Activated CD8-positive, alpha-beta memory T cell treated with anti-CD3 and anti-CD28 coated beads for 1 hour (primary cell): Measurements from ENCODE around the gene KDM4B.

Experiments
- DNase-seq, 2 donors: peaks; one replicate each; pipeline ENCODE4 v3.0.0-alpha.2; 2020; ENCODE audit warnings: low read depth in 1 of 2; ENCODE audit errors: extremely low read depth in 1 of 2

The KDM4B gene

DNA sequence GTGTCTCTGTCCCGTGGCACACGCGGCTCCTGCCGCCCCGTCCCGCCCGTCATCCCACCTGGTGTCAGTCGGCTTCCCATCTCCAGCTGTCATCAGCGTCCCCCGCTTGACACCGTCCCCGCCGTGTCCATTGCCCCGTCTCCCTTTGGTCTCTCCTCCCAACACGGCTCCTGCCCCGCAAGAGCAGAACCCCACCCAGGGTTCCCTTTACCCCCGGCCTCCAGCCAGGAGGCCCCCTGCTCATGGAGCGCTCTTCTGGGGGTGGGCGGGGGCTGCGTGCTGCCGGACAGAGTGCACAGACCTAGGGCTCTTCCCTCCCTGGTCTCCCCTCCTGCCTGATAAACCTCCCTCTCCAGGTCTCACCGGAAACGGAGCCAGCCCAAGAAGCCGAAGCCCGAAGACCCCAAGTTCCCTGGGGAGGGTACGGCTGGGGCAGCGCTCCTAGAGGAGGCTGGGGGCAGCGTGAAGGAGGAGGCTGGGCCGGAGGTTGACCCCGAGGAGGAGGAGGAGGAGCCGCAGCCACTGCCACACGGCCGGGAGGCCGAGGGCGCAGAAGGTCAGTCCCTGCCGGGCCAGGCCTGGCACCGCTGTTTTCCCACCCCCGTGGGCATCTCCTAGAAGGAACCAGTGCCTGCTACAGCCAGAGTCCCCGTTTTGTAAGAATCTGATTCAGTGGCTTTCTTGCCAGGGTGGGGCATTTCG lies 150.5 kb downstream of the KDM4B start:
- no peak for DNase-seq

DNA sequence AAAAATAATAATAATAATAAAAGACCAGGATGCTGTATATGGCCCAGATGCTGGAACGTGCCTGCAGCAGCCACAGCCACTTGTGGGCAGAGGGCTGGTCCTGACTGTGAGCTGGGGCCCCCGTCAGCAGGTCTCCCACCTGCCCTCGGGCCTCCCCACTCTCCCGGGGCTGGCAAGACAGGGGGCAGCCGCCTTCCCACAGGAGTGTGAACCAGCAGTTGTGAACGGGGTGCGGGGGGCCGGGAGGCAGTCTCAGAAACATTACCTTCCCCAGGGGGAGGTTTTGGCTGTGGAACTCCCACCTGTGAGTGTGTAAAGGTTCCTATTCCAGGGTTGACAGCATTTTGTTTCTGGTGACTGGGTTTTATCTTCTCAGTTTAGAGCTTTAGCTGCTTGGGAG lies 151.4 kb downstream of the KDM4B start:
- DNase-seq, result no peak

DNA sequence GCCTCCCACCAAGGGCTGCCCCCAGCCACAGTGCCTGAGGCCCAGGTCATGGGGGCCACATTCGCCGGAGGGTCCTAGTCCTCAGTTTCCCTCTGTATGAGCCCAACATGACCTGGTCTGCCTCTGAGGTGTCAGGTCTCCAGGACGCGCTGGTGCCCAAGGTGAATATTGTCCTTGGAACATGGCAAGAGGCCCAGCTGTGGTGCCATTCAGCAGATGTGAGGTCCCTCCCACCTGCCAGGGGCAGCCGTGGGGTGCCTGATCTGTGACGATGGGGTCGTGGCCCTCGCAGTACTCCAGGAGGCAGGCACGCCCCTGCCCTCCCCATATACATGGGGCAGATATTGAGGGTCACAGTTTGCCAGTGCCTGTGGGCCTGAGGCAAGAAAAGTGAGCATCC lies 151.9 kb downstream of the KDM4B start:
- no peak for DNase-seq

DNA sequence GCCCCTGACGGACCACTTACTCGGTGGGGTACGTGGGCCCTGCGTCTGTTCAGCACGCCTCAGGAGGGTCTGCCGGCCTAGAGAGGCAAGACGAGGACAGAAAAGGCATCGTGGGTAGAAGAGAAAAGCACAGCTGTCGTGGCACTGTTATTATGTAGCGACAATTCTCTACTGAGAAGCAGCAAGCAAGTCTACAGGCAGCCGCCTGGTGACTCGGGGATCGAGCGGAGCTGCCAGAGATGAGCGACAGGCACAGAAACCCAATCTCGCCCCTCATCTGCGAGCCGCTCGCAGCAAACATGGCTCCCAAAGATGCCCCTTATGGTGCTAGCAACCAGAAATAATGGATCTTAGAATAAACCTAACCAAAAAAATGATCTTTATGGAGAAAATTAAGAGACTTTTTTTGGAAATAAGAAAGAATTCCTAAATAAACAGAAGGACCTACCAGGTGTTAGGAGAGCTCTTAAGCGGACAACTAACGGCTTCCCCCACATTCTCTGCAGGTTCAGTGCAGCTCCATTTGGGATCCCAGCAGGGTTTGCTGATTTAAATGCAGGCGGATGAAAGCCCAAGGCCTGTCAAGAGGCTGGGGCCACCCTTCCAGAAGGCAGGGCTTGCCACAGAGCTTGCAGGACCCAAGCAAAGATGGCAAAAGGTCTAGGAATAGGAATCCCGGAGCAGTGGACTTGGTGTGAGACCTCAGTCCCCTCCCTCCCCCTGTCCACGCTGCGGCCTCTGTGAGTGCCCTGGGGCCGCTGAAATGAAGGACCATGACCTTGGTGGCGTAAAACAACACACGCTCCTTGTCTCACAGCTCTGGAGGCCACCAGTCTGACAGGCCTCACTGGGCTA lies 152.6 kb downstream of the KDM4B start:
- no peak for DNase-seq

DNA sequence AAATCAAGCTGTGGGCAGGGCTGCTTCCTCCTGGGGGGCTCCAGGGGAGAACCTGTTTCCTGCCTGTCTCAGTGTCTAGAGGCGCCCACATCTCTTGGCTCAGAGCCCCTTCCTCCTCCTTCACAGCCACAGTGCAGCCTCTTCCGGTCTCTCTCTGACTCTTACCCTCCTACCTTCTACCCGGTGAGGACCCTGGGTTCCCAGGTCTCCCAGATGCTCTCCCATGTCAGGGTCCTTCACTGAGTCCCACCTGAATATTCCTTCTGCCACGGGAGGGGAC lies 153.1 kb downstream of the KDM4B start:
- DNase-seq, result no peak

DNA sequence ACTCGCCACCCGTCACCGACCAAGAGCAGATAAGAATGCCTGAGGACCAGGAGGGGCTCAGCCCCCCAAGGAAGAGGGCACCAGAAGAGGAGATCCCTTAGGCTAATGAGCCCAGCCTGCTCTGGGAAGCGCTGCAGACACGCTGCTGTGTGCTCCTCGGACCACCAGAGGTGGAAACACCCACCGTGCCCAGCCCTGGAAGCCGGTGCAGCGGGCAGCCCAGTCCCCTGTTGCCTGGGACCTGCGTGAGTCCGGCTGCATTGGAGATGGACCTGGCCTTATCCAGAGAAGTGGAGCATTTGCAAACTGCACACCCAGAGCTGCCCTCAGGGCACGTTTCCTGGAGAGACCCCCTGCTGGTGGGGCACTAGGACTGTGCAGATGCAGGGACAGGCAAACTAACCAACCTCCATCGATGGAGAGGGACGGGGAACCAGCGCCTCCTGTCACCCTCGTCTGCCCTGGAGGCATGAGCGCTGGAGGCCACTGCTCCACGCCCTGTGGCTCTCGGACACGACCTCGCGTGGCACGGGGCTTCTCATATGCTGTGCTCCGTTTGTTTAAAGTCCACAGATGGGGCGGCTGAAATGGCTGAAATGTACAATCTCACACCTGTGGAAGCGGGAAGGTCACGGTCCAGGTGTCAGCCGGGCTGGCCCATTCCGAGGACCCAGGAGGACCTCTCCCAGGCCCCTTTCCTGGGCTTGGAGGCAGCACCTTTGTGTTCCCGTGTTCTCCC lies 153.9 kb downstream of the KDM4B start:
- no peak for DNase-seq

DNA sequence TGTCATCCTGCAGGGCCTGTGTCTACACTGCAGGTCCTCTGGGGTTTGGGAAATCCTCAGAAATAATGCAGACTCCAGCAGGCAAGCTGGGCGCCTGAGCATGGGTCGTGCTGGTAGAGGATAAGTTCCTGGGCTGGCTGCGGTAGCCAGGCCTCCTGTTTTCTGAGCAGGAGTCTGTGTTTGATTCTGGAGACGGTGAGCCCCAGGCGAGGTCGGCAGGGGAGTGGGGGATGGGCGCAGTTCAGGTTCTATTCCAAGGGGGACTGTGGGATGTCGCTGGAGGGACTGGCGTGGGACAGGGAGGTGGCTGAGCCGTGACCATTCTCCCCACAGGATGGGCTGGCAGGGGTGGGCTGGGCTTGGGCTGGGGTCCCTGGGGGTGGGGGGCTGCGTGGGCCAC lies 154.7 kb downstream of the KDM4B start:
- no peak for DNase-seq

DNA sequence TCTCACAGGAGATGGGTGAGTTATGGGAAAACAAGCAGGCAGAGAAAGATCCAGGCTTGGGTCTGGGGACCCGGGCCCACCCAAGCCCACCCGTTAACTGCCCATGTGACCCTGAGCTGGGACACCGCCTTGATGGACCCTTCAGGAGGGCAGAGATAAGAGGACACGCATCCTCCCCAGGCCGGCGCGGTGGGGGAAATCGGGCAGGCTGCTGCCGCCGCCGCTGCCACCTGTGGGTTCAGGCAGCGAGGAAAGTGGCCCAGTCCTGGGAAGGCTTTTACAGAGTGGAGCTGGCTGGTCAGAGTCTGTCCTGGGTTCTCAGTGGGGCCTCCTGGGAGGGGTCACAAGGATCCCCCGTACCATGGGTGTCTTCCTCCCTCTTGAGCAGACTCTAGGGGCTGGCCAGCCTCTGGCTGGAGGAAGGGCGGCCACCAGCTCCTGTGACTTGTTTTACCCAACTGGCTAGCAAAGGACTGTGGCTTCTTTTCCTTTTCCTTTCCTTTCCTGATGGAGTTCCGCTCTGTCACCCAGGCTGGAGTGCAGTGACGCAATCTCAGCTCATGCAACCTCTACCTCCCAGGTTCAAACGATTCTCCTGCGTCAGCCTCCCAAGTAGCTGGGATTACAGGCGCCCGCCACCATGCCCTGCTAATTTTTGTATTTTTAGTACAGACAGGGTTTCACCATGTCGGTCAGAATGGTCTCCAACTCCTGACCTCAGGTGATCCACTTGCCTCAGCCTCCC lies 155.4 kb downstream of the KDM4B start:
- DNase-seq, result no peak

DNA sequence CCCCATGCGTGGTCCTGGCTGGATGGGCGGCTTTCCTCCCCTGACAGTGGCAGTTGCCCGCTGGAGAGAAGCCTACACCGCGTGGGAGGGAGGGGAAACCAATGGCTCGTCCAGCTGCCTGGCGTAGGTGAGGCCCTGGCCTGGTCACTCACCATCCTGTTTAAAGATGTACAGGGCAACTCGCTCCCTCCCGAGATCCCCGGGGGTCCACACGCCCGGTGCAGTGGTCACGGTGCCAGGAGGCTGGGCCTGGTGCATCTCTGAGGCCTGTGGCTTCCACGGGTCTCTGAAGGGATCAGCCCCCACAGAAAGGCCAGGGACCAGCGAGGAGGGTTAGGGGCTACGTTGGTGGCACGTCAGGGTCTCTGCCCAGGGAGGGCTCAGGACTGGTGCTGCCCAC lies 156.5 kb downstream of the KDM4B start:
- no peak for DNase-seq

DNA sequence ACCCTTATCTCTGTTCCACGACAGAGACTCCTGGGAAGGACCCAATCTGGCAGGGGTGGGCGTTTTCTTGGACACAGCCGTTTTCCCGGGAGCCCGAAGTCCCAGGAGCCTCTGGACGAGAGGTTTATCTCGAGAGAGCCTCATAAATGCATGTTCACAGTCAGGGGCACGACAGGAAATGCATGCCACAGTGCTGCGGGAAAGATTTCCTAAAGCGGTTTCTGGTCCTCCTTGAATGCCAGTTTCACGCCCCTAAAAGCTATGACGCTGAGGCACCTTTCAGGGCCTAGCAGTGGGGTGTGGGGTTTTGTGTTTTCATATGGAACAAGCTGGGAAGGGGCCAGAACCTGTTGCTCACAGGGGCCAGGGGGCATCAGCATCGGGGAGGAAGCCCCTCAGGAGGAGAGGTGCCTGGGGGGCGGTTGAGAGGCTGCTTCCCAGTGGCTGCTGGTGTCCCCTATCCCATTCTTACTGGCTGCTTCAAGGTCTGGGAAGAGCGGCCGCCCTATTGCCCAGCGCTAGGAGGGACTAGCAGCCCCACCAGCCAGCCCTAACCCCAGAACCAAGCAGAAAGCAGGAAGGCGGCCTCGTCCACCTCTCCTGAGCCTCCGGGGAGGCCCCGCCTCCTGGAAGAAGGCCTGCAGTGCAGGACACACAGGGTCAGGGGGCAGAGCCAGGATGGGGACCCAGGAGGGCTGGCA lies 157.0 kb downstream of the KDM4B start:
- no peak for DNase-seq

DNA sequence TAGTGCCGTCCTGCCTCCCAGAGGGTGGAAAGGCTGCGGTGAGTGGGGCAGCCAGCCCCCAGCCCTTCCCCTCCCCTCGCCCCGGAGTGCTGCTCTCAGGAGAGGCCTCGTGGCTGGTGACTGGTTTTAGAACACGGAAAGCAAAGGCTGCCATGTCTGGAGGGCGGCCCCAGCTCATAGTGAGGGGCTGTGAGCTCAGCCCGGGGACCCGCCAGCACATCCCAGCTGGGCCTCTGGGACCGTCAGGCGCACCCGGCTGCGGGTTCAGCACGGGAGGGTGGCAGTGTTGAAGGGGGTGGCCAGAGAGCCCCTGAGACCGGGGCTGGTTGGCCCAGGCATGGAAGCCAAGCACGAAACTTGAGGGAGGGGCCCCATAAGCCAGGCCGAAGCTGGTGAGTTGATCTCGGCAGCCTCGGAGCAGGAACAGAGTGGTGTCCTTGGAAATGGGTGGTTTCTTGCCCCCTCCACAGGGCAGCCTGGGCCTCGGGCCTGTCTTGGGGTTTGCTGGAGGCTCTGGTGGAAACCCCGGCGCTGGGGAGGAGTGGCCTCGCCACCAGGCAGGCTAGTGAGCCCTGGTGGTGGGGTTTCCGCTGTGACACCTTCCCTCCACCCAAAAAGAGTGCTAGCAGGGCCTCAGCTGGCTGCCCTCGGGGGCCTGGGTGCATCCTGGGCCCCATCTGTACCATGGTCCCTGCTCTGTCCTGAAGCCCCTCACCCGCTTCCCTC lies 157.7 kb downstream of the KDM4B start:
- DNase-seq, result no peak

DNA sequence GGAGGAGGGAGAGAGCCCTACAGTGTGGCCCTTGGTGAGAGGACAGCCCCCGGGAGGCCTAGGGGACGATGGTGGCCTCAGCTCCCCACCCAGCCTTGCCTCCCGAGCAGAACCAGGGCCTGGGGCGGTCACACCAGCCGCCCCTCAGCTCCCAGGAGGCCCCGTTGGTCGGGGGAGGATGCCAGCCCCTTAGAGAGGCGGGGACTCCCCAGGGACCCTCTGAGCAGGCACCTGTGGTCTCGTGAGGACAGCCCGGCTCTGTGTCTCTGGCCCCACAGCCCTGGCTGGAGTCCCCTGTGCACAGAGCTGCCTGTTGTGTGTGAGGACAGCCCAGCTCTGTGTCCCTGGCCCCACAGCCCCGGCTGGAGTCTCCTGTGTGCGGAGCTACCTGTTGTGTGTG lies 158.8 kb downstream of the KDM4B start:
- no peak for DNase-seq

DNA sequence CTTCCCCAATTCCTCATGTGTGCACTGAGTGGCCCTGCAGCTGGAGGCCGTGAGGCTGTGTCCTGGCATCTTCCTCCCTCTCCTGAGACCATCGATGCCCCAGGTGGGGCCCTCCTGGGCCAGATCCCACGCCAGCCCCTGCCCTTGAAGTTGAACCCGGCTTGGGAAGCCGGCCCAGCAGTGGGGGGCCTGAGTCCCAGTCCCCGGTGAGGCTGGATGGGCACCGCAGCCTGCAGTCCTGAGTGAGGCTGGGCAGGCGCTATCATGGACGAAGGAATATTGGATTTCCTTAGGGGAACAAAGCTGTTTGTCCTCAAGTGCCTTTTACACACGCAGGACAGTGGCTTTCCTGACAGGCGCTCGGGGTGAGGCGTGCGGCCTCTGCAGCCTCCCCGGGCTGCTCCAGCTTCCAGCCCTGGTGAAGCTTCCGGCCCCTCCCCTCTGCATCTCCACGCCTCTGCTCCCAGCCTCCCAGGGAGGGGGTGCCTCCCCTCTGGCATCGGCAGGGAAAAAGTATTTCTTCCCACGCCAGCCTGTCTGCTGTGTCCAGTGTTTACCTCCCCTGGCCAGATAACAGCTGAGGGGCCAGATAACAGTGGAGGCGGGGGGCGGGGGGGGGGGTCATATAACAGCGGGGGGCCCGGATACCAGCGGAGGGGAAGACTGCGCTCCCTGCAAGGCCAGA lies 159.5 kb downstream of the KDM4B start:
- DNase-seq, result no peak

DNA sequence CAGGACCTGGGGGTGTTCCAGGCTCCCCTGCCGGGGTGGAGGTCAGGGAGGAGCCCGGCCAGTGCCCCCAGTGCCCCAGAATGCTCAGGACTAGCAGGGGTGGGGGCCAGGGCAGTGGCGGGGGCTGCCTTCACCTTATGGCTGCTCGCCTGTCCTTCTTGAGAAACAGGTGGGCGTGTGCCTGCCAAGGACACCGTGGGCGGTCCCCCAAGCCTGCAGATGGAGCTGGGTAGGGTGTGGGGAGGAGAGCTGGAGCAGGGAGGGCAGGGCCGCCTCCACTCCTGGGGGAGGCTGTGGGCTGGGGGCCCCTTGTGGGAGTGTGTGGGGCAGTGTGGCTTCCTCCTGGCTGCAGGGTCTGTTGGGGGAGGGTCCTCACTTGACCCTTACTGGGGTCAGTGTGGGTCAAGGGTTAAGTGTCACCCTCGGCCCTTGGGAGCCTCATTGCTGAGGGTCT lies 160.1 kb downstream of the KDM4B start:
- DNase-seq, result no peak

DNA sequence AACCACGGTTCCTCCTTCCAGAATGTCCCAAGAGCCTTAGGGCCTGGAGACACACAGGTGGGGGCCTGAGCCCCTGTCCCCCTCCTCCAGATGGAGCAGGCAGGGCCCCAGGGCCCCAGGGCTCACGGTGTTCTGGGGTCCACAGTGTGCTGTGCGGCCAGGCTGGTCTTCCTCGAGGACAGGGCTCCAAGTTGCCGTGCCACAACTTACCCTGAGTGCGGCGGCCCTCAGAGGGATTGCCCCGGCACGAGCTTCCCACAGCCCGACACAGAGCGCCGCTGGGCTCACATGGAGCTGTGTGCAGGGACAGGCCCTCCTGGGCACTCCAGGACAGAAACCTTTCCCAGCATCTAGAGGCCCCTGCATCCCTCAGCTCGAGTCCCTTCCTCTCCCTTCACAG lies 160.8 kb downstream of the KDM4B start:
- no peak for DNase-seq

DNA sequence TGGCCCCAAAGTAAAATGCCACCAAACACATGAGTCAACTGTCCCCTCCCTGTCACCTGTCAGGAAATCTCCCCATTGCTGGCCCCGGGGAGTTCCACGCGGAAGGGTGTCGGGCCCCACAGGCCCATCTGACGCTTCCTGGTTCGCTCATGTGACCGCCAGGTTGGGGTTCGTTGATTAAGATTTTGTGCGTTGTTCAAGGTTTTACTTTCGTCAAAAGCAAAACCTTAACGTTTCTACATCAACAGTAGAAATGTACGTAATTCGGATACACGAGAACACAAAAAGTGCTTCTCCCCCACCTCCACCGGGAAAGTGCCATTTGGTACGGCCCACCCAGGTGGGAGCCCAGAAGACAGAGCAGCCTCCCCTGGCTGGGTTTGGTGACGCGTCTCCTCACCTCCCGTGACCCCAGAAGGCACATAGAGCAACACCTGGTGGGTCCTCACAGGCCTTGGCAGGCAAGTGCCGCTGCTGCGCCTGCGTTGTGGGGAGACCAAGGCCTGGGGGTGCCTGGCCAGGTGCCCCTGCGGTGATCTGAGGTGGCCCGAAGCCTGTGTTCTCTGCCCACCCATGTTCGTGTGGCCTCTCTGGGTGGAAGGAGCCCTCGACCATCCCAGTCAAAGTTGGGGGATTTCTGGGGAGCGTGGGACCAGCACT lies 161.6 kb downstream of the KDM4B start:
- DNase-seq, result peak; percentile 27 to 80

DNA sequence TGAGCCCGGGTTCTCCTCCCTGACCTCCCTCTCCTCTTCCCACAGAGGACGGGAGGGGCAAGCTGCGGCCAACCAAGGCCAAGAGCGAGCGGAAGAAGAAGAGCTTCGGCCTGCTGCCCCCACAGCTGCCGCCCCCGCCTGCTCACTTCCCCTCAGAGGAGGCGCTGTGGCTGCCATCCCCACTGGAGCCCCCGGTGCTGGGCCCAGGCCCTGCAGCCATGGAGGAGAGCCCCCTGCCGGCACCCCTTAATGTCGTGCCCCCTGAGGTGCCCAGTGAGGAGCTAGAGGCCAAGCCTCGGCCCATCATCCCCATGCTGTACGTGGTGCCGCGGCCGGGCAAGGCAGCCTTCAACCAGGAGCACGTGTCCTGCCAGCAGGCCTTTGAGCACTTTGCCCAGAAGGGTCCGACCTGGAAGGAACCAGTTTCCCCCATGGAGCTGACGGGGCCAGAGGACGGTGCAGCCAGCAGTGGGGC lies 162.2 kb downstream of the KDM4B start:
- no peak for DNase-seq

DNA sequence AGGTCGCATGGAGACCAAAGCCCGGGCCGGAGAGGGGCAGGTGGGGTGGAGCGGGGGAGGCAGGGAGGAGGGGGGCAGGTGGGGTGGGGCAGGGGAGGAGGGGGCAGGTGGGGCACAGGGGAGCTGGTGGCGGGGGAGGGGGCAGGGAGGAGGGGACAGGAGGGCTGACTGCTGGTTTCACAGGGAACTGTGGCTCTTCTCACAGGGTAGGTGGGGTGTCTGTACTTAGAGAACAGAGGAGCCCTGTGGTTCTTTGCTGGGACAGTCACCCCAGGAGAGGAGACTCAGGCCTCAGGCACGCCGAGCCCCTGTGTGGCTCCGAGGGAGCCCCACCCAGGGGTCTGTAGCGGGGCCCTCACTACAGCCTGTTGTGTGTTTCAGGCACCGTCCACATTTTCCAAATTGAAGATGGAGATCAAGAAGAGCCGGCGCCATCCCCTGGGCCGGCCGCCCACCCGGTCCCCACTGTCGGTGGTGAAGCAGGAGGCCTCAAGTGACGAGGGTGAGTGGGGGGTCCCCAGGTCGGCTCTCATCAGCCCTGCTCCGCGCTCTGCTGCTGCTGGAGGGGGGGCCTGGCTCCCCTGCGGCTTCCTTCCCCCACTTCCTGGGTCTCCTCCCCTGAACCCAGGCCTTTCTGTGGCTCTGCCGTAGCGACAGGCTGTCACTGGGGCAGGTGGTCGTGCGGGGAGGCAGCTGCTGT lies 162.7 kb downstream of the KDM4B start:
- DNase-seq, result peak in 1 of 2 donors; percentile 55
